H1 (cell line): ENCODE measurements around the gene TMEM255B. TPM values are rescaled to one million over a fixed set of nuclear protein-coding genes. Genes with fewer than 3 reads are reported as not detected.

Source experiments
- CBX8 ChIP-seq: fragments of 300-800, 300-1000 bp; sonication (generic); IDR thresholded peaks from 2 replicates; pipeline ENCODE4 v1.7.1; 2016; ENCODE audit warnings: low read depth, low read length, borderline replicate concordance
- TAF7 ChIP-seq: optimal IDR thresholded peaks from 2 replicates; pipeline ENCODE3; 2011; ENCODE audit warnings: low read depth, mild to moderate bottlenecking, inconsistent platforms, low read length, moderate library complexity, borderline replicate concordance
- polyA plus RNA-seq, 7 experiments: library from polyadenylated mRNA; depleted of rRNA in 3 of 7; stranded (reverse) in 5 of 7; unstranded in 2 of 7; fragments of >200 nt in 5 of 7; fragments of 200-250 nt in 2 of 7; gene quantifications; 1 replicate in 5 of 7; 2 replicates in 1 of 7; 4 replicates in 1 of 7; pipeline versions ENCODE4 v1.2.1 to v1.2.3, GENCODE V29; 2011 to 2013; ENCODE audit warnings: missing spikeins in 2 of 7, mixed read lengths in 2 of 7
- total RNA-seq: library from RNA; stranded (reverse); fragmentation: NEBNext Ultra II Directional; extraction: Animal tissue kit (Norgen Biotek cat#: 25700); gene quantifications from 2 replicates; pipeline ENCODE4 v1.2.1, GENCODE V29; 2021

Gene TMEM255B
- total and polyA plus RNA-seq, 2 of the 8 experiments (the other 6 are each of a cell fraction or from before 2014, with no cell fraction given) = 3.4 to 4.4 TPM

- TF ChIP-seq CBX8 (no peak), TAF7 (no peak)
Measured at GRCh38 chr13:113730258-113730691, 28.8 kb upstream of the TMEM255B start (continued).
